ENCODE measurements around the gene ZC2HC1C. TPM values are rescaled to one million over a fixed set of nuclear protein-coding genes. Genes with fewer than 3 reads are reported as not detected.

Gene ZC2HC1C
- total and polyA plus RNA-seq, 2 of the 13 experiments (the other 11 are each of a cell fraction or from before 2014, with no cell fraction given), result 3.3 to 3.5 TPM

- POLR2A ChIA-PET, result no interaction called here
- Histone ChIP-seq H3K9me3 (ENCODE audit: low read length) (no peaks in the 10 kb centered on the region), H3K27me3 (ENCODE audit: control insufficient read depth in 1 of 2, insufficient read depth in 2 of 2, low read length in 2 of 2) (no peaks in the 10 kb centered on the region), H2AFZ (ENCODE audit: low read length) (no peak overlapping the region), H3K4me3 (replicated peaks in 1 of 3; ENCODE audit: insufficient read depth in 1 of 3, low read depth in 2 of 3, low read length in 3 of 3) (no peak overlapping the region), H3K27ac (ENCODE audit: extremely low read length, insufficient read depth, low read length) (no peak overlapping the region), H3K79me2 (ENCODE audit: insufficient read depth, low read length) (peaks cover 19% of the 10 kb centered on the region), H3K36me3 (replicated peaks in 1 of 2; ENCODE audit: control insufficient read depth in 1 of 2, insufficient read depth in 2 of 2, low read length in 2 of 2) (no peaks in the 10 kb centered on the region; a peak in 2 of 5 replicates), H3K4me2 (ENCODE audit: low read depth, low read length) (no peak overlapping the region), H4K20me1 (ENCODE audit: insufficient read depth, low read length) (no peaks in the 10 kb centered on the region), H3K4me1 (ENCODE audit: insufficient read depth, low read length) (peaks cover 25% of the 10 kb centered on the region), H3K9ac (ENCODE audit: insufficient read depth, low read depth, low read length) (no peak overlapping the region)
- intact Hi-C loops (cut with micrococcal nuclease; ENCODE audit: unreplicated experiment) (no loop called here), in situ Hi-C loops (cut with HindIII; ENCODE audit: extremely low pct_ligation_motif_present, low pct_unique_long_range_greater_than_20kb) (no loop called here)
- CTCF ChIA-PET (ENCODE audit: low intra/inter-chr PET ratio, low total read pairs), result no interaction called here
- ATAC-seq (no peak), FAIRE-seq (no peak), DNase-seq (ENCODE audit: low spot score) (no peak)
- BruUV-seq (replicated peaks), result no TSS peak
- 94% methylated on average over 4 of the region's 5 CpGs for WGBS (ENCODE audit: low lambda C conversion rate)
- no peak for TF ChIP-seq ZMYM2 (CRISPR knock-in tag; IDR thresholded peaks at IDR 0.05)
- TF ChIP-seq ZNF224 (CRISPR knock-in tag; IDR thresholded peaks at IDR 0.05), result no peak
- TF ChIP-seq TBP (CRISPR knock-in tag; IDR thresholded peaks at IDR 0.05), result no peak
- no peak for TF ChIP-seq CEBPZ (IDR thresholded peaks at IDR 0.05; ENCODE audit: low read length)
- no peak for TF ChIP-seq FUBP1 (CRISPR knock-in tag; IDR thresholded peaks at IDR 0.05; ENCODE audit: borderline replicate concordance)
- TF ChIP-seq GATA4 (IDR thresholded peaks at IDR 0.05; ENCODE audit: borderline replicate concordance, low read depth), result no peak
- no peak for TF ChIP-seq ZNF639 (CRISPR knock-in tag; conservative IDR thresholded peaks at IDR 0.05)
- no peak for TF ChIP-seq TIGD3 (CRISPR knock-in tag; IDR thresholded peaks at IDR 0.05; ENCODE audit: borderline replicate concordance)
- no peak for TF ChIP-seq ZNF143 (CRISPR knock-in tag; IDR thresholded peaks at IDR 0.05)
- no peak for TF ChIP-seq ISX (CRISPR knock-in tag; conservative IDR thresholded peaks at IDR 0.05)
- TF ChIP-seq ZNF891 (CRISPR knock-in tag; IDR thresholded peaks at IDR 0.05), result no peak
- no peak for TF ChIP-seq CCAR2 (optimal IDR thresholded peaks at IDR 0.05; ENCODE audit: low read depth, low read length)
- TF ChIP-seq FLYWCH1 (CRISPR knock-in tag; IDR thresholded peaks at IDR 0.05), result no peak
Observed at GRCh38 chr14:75053396-75054291, 15.8 kb upstream of the ZC2HC1C start.
